Hepatocyte (in vitro differentiated cells): ENCODE results near the gene ZP1.

Experiments used
- EZH2 ChIP-seq: fragments of 200-600 bp; sonication (generic); IDR thresholded peaks from 2 replicates; pipeline ENCODE4 v1.6.1; 2016; ENCODE audit warnings: antibody characterized with exemption, mild to moderate bottlenecking, borderline replicate concordance
- EZH2phosphoT487 ChIP-seq: fragments of 200-600 bp; sonication (generic); IDR thresholded peaks from one replicate; pipeline ENCODE4 v1.6.1; 2018; ENCODE audit warnings: antibody characterized with exemption, mild to moderate bottlenecking, low read depth, moderate library complexity; ENCODE audit not compliant: unreplicated experiment, severe bottlenecking
- TF ChIP-seq, protein P1 (sequence below): fragments of 200-600 bp; sonication (generic); IDR thresholded peaks from 2 replicates; pipeline ENCODE4 v1.5.1; 2016; ENCODE audit warnings: antibody characterized with exemption, mild to moderate bottlenecking; ENCODE audit not compliant: poor library complexity

DNA sequence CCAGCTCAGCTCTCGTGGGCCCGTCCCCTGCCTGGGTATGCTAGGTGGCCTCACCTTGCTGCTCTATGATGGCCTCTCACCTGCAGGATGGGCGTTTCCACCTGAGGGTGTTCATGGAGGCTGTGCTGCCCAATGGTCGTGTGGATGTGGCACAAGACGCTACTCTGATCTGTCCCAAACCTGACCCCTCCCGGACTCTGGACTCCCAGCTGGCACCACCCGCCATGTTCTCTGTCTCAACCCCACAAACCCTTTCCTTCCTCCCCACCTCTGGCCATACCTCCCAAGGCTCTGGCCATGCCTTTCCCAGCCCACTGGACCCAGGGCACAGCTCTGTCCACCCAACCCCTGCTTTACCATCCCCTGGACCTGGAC lies 2.1 kb downstream of the ZP1 start:
- TF ChIP-seq, protein P1, sequence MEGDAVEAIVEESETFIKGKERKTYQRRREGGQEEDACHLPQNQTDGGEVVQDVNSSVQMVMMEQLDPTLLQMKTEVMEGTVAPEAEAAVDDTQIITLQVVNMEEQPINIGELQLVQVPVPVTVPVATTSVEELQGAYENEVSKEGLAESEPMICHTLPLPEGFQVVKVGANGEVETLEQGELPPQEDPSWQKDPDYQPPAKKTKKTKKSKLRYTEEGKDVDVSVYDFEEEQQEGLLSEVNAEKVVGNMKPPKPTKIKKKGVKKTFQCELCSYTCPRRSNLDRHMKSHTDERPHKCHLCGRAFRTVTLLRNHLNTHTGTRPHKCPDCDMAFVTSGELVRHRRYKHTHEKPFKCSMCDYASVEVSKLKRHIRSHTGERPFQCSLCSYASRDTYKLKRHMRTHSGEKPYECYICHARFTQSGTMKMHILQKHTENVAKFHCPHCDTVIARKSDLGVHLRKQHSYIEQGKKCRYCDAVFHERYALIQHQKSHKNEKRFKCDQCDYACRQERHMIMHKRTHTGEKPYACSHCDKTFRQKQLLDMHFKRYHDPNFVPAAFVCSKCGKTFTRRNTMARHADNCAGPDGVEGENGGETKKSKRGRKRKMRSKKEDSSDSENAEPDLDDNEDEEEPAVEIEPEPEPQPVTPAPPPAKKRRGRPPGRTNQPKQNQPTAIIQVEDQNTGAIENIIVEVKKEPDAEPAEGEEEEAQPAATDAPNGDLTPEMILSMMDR, result no peak
- TF ChIP-seq EZH2phosphoT487 (no peak), EZH2 (no peak)
